ENCODE data around the gene RPH3AL. TPM values are rescaled to one million over a fixed set of nuclear protein-coding genes. Genes with fewer than 3 reads are reported as not detected.

Gene RPH3AL
- total RNA-seq, 1 donor from 2014 or later, result 44.2 TPM

DNA sequence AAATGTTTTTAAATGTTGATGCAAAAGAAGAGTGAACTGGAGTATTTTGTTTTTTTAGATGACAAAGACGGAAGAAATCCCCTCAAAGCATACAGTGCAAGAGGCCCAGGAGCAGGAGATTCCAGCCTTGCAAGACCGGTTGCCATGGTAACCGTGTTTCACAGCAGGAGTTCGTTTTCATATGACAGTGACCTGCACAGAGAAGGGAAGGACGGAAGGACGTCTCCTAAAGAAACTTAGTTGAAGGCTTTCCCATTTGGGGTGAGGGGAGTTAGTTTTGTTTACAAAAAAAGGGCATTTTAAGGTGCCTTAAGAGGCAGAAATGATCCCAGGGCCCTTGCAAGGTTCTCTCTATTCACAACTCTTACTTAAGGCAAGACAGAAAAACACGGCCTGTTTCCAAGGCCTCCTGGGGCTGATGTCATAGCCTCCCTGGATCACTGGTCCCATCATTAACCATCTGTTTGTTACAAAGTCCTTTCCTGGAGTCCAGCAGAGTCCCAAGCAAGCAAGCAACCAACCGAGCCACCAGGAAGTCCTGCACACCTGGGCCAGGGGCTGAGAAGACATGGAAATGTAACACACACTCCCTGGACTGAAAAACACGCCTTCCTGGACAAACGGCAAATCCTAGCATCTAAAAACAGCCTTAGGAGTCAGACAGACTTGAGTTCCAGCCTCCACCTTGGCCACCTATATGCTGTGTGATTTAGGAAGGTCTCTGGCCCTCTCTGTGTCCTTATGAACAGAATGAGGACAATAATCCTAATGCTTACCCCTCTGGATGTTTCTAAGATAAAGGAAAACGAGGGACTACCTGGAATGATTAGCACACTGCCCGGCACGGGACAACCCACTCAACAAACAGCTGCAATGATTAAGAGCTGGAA is 30.3 kb upstream of the RPH3AL start:
- Histone ChIP-seq H3K27ac (no peak overlapping the region), H3K36me3 (no peaks in the 10 kb centered on the region), H3K27me3 (no peaks in the 10 kb centered on the region), H3K9me3 (no peaks in the 10 kb centered on the region), H3K4me3 (no peak overlapping the region), H3K4me1 (peaks cover 8% of the 10 kb centered on the region in 2 donors)
- intact Hi-C loops (cut with DNase I), result no loop called here
- no peak for DNase-seq (ENCODE audit: low spot score in 2 of 2)
- TF ChIP-seq, protein P1, sequence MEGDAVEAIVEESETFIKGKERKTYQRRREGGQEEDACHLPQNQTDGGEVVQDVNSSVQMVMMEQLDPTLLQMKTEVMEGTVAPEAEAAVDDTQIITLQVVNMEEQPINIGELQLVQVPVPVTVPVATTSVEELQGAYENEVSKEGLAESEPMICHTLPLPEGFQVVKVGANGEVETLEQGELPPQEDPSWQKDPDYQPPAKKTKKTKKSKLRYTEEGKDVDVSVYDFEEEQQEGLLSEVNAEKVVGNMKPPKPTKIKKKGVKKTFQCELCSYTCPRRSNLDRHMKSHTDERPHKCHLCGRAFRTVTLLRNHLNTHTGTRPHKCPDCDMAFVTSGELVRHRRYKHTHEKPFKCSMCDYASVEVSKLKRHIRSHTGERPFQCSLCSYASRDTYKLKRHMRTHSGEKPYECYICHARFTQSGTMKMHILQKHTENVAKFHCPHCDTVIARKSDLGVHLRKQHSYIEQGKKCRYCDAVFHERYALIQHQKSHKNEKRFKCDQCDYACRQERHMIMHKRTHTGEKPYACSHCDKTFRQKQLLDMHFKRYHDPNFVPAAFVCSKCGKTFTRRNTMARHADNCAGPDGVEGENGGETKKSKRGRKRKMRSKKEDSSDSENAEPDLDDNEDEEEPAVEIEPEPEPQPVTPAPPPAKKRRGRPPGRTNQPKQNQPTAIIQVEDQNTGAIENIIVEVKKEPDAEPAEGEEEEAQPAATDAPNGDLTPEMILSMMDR (IDR thresholded peaks at IDR 0.05), result no peak

DNA sequence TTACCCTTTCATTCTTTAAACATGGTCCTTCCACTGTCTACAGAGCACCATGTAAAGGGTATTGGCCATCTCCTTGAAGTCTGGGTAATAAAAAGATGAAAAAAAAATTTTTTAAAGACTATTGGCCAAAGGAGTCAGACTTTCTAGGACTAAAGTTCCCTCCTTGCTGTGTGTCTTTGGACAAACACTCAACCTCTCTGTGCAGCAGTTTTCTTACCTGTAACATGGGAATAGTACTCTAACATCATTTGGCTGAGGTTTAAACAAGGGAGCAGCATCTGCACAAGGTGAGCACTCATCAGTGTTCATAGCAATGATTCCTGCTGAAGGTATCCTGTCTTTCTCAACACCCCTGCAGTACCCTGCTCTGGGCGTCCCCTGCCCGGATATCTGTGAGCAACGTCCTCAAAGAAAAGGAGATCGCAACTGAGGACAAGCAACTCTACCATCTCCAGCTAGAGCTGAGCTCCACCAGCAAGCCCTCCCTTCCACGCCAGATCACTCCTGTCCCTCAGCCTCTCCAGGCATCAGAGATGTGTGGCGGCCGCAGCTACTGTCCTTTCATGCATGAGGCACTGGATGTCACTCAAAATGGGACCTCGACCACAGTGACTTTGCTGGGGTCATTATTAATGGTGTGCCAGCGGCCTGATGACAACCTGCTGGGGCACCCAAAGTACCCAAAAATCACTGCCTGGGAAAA is 29.5 kb upstream of the RPH3AL start:
- H3K4me1 ChIP-seq, result peaks cover 8% of the 10 kb centered on the region in 2 donors
- H3K9me3 ChIP-seq, result no peaks in the 10 kb centered on the region
- H3K4me3 ChIP-seq, result no peak overlapping the region
- intact Hi-C loops (cut with DNase I), result no loop called here
- DNase-seq (ENCODE audit: low spot score in 2 of 2), result no peak
- H3K27me3 ChIP-seq, result no peaks in the 10 kb centered on the region
- TF ChIP-seq, protein P1 (IDR thresholded peaks at IDR 0.05), result no peak
- H3K27ac ChIP-seq, result no peak overlapping the region
- no peaks in the 10 kb centered on the region for H3K36me3 ChIP-seq

DNA sequence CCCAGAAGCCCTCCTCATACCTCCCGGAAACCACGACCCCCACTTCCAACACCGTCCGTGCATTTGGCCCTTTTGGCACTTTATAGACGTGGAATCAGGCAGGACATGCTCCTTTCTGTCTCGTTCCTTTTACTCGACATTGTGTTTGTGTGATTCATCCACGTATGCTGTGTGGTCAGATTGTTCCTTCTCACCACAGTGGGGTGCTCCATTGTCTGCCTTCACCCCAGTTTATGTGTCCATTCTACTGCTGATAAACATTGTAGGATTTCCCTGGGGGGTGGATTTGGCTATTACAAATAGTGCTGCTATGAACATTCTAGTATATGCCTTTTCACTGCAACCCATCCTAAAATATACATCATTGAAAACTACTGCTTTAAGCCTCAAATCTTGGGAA is 28.9 kb upstream of the RPH3AL start:
- peaks cover 8% of the 10 kb centered on the region in 2 donors for H3K4me1 ChIP-seq
- TF ChIP-seq, protein P1 (IDR thresholded peaks at IDR 0.05), result no peak
- no peaks in the 10 kb centered on the region for H3K36me3 ChIP-seq
- intact Hi-C loops (cut with DNase I), result no loop called here
- H3K4me3 ChIP-seq, result no peak overlapping the region
- no peak for DNase-seq (ENCODE audit: low spot score in 2 of 2)
- H3K27me3 ChIP-seq, result no peaks in the 10 kb centered on the region
- no peak overlapping the region for H3K27ac ChIP-seq
- no peaks in the 10 kb centered on the region for H3K9me3 ChIP-seq

DNA sequence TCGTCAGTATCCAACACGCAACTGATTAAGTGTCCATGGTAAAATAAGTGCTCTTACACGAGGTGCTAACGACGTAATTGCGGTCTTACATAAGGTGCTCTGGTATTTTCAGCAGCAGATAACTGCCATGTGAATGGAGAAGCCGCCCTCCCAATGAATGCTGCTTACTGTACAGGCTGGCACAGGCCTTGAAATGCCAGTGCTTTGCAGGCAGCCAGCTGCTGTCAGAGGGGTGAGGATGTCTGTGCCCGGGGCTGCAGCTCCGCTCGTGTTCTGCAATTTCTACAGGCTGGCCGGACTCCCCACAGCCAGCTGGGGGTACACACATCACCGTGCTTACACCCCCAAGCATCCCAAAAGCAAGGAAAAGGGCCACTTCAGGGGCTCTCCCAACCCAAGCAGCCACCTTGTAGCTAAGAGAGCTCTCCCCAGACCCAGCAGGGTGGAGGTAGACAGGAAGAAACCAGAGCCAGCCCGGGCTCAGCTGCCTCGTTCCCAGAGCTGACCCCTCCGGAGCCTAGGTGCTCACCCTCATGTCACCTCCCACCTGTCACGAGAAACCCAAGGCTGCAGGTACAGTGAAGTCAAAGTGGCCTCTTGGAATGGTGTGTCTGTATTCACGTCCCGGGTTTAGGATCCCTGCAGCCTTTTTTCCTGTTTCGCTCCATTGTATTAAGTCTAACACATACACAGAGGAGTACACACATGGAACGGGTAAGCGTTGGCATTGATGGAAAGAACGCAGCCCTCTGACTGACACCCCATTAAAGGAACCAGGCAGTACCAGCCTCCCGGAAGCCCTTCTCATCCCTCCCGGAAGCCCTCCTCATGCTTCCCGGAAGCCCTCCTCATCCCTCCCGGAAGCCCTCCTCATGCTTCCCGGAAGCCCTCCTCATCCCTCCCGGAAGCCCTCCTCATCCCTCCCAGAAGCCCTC is 27.2 kb upstream of the RPH3AL start:
- H3K27me3 ChIP-seq, result no peaks in the 10 kb centered on the region
- no peaks in the 10 kb centered on the region for H3K4me1 ChIP-seq
- intact Hi-C loops (cut with DNase I), result no loop called here
- no peak for DNase-seq (ENCODE audit: low spot score in 2 of 2)
- no peaks in the 10 kb centered on the region for H3K9me3 ChIP-seq
- TF ChIP-seq, protein P1 (IDR thresholded peaks at IDR 0.05), result no peak
- H3K4me3 ChIP-seq, result no peak overlapping the region
- no peak overlapping the region for H3K27ac ChIP-seq
- H3K36me3 ChIP-seq, result no peaks in the 10 kb centered on the region

DNA sequence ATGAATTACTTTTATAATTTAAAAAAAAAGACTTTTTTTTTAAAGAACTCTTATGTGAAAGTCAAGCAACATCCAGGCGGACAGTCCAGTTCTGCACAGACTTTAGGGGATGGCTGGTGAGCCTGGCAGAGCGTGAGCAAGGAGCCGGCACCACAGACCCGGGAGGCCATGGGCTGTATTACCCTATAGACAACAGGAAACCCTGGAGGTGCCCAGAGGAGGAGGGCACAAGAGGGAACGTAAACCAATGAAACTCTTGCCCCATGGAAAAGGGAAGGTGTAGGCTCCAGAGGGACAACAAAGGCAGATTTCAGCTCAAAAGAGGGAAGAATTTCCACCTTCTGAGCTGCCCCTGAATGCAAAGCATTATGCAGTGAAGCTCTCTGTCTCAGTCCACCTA is 25.5 kb upstream of the RPH3AL start:
- Histone ChIP-seq H3K27me3 (no peaks in the 10 kb centered on the region), H3K36me3 (no peaks in the 10 kb centered on the region), H3K9me3 (no peaks in the 10 kb centered on the region), H3K27ac (no peak overlapping the region), H3K4me3 (no peak overlapping the region), H3K4me1 (no peaks in the 10 kb centered on the region)
- DNase-seq (ENCODE audit: low spot score in 2 of 2), result no peak
- TF ChIP-seq, protein P1 (IDR thresholded peaks at IDR 0.05), result no peak
- intact Hi-C loops (cut with DNase I), result no loop called here

Measured in ascending aorta (tissue), 2 donors.